Mesenchymal stem cell (in vitro differentiated cells and primary cell): ENCODE results near the gene KCNH6.
A peak's percentile ranks its signal among the peaks of the same experiment; 100 is the strongest.

Experiments used
- DNase-seq: peaks from one replicate; pipeline ENCODE4 v3.0.0-alpha.2; 2013
- H2AFZ ChIP-seq: one replicate; pipeline ENCODE4 v1.6.1; 2013; ENCODE audit warnings: low read depth, mild to moderate bottlenecking, control low read depth, inconsistent platforms, low read length, moderate library complexity
- H2AK5ac ChIP-seq: 2 replicates; pipeline ENCODE4 v1.6.1; 2013; ENCODE audit warnings: low read length, moderate library complexity, mild to moderate bottlenecking, inconsistent platforms; ENCODE audit not compliant: severe bottlenecking
- H2BK120ac ChIP-seq: one replicate; pipeline ENCODE4 v1.6.1; 2013; ENCODE audit warnings: low read depth, mild to moderate bottlenecking, inconsistent platforms, low read length, moderate library complexity
- H2BK12ac ChIP-seq, 2 experiments: one replicate each; pipeline ENCODE4 v1.6.1; 2013; ENCODE audit warnings: inconsistent platforms in 2 of 2, low read length in 2 of 2, mild to moderate bottlenecking in 2 of 2, moderate library complexity in 2 of 2, control low read depth in 1 of 2
- H2BK15ac ChIP-seq: one replicate; pipeline ENCODE4 v1.6.1; 2013; ENCODE audit warnings: mild to moderate bottlenecking, low read depth, inconsistent platforms; ENCODE audit not compliant: poor library complexity, severe bottlenecking
- H2BK5ac ChIP-seq: 2 replicates; pipeline ENCODE4 v1.6.1; 2013; ENCODE audit warnings: low read depth, mild to moderate bottlenecking, low read length, control low read depth, inconsistent platforms; ENCODE audit not compliant: poor library complexity, severe bottlenecking
- H3K14ac ChIP-seq, 2 experiments: one replicate each; pipeline ENCODE4 v1.6.1; 2013; ENCODE audit warnings: inconsistent platforms in 2 of 2, low read length in 2 of 2, control low read depth in 1 of 2, mild to moderate bottlenecking in 1 of 2, moderate library complexity in 1 of 2
- H3K18ac ChIP-seq, 2 experiments: one replicate each; pipeline ENCODE4 v1.6.1; 2013; ENCODE audit warnings: inconsistent platforms in 2 of 2, low read length in 2 of 2, control low read depth in 1 of 2, low read depth in 1 of 2, mild to moderate bottlenecking in 1 of 2
- H3K23ac ChIP-seq, 2 experiments: one replicate each; pipeline ENCODE4 v1.6.1; 2013; ENCODE audit warnings: inconsistent platforms in 2 of 2, low read length in 2 of 2, mild to moderate bottlenecking in 2 of 2, moderate library complexity in 2 of 2, control low read depth in 1 of 2
- H3K27ac ChIP-seq: 2 replicates; pipeline ENCODE4 v1.5.1; 2013; ENCODE audit warnings: mild to moderate bottlenecking, moderate library complexity, low read length, control low read depth, inconsistent platforms; ENCODE audit not compliant: poor library complexity, severe bottlenecking
- H3K27me3 ChIP-seq, 2 experiments: 2 replicates each; pipeline versions ENCODE4 v1.6.1 to v1.7.0; 2013; ENCODE audit warnings: low read length in 2 of 2, mild to moderate bottlenecking in 2 of 2, moderate library complexity in 2 of 2, control low read depth in 1 of 2, inconsistent platforms in 1 of 2; ENCODE audit not compliant: control insufficient read depth in 1 of 2, insufficient read depth in 1 of 2
- H3K36me3 ChIP-seq, 2 experiments: 2 replicates each; pipeline versions ENCODE4 v1.6.1 to v1.7.0; 2013; ENCODE audit warnings: low read length in 2 of 2, control low read depth in 1 of 2, inconsistent platforms in 1 of 2, low read depth in 1 of 2, mild to moderate bottlenecking in 1 of 2; ENCODE audit not compliant: insufficient read depth in 2 of 2, control insufficient read depth in 1 of 2
- H3K4ac ChIP-seq, 2 experiments: one replicate each; pipeline ENCODE4 v1.6.1; 2013; ENCODE audit warnings: inconsistent platforms in 2 of 2, low read length in 2 of 2, mild to moderate bottlenecking in 2 of 2, moderate library complexity in 2 of 2, control low read depth in 1 of 2, low read depth in 1 of 2
- H3K4me1 ChIP-seq: 2 replicates; pipeline ENCODE4 v1.6.1; 2013; ENCODE audit warnings: low read depth, low read length, control low read depth; ENCODE audit not compliant: control insufficient read depth, insufficient read depth
- H3K4me2 ChIP-seq: 2 replicates; pipeline ENCODE4 v1.6.1; 2013; ENCODE audit warnings: low read length, mild to moderate bottlenecking, inconsistent platforms; ENCODE audit not compliant: poor library complexity, severe bottlenecking
- H3K4me3 ChIP-seq, 2 experiments: 2 replicates each; pipeline versions ENCODE4 v1.5.1 to v1.7.0; 2013; ENCODE audit warnings: low read length in 2 of 2, mild to moderate bottlenecking in 2 of 2, control low read depth in 1 of 2, low read depth in 1 of 2; ENCODE audit not compliant: insufficient read depth in 1 of 2
- H3K79me1 ChIP-seq: replicated peaks from 2 replicates; pipeline ENCODE4 v1.6.1; 2013; ENCODE audit warnings: mild to moderate bottlenecking, control low read depth, low read length, inconsistent platforms; ENCODE audit not compliant: poor library complexity, severe bottlenecking
- H3K9ac ChIP-seq: 2 replicates; pipeline ENCODE4 v1.7.0; 2013; ENCODE audit warnings: mild to moderate bottlenecking, low read length, moderate library complexity
- H3K9me3 ChIP-seq: 2 replicates; pipeline ENCODE4 v1.7.0; 2013; ENCODE audit warnings: mild to moderate bottlenecking, low read length; ENCODE audit not compliant: control insufficient read depth
- H4K8ac ChIP-seq: one replicate; pipeline ENCODE4 v1.6.1; 2013; ENCODE audit warnings: inconsistent platforms, mild to moderate bottlenecking, low read length, moderate library complexity
- H4K91ac ChIP-seq: one replicate; pipeline ENCODE4 v1.6.1; 2013; ENCODE audit warnings: mild to moderate bottlenecking, low read length, inconsistent platforms
- WGBS: methylation state at CpG from one replicate; pipeline ENCODE4 v1.1.7; 2013; ENCODE audit warnings: mixed read lengths; 5-methylcytosine and 5-hydroxymethylcytosine counted together

KCNH6 gene

GRCh38 chr17:63477480-63478440 lies 45.4 kb upstream of the KCNH6 start:
- Histone ChIP-seq H3K36me3 (peaks cover 0 to 31% of the 10 kb centered on the region in 2 experiments), H3K23ac (peak overlapping the region in 1 of 2 experiments; percentile 23), H3K4me3 (peak overlapping the region; percentile 49 to 84), H2BK12ac (no peak overlapping the region), H3K27ac (no peak overlapping the region), H4K91ac (peak overlapping the region; percentile 29), H2BK15ac (peak overlapping the region; percentile 35), H3K14ac (peak overlapping the region in 1 of 2 experiments; percentile 31), H2AFZ (no peak overlapping the region), H2BK120ac (no peak overlapping the region), H3K4me2 (peak overlapping the region; percentile 92), H3K27me3 (peaks cover 0 to 46% of the 10 kb centered on the region in 2 experiments), H2BK5ac (no peak overlapping the region), H4K8ac (no peak overlapping the region), H3K9me3 (no peaks in the 10 kb centered on the region), H2AK5ac (no peak overlapping the region), H3K79me1 (no peaks in the 10 kb centered on the region), H3K4me1 (peaks cover 37% of the 10 kb centered on the region), H3K4ac (no peak overlapping the region), H3K18ac (peak overlapping the region in 1 of 2 experiments; percentile 58), H3K9ac (peak overlapping the region; percentile 68)
- 19% methylated on average over 39 of the region's 44 CpGs for WGBS
- peak; percentile 22 for DNase-seq

- Histone ChIP-seq H3K4me3 (peak overlapping the region in 1 of 2 experiments; percentile 84), H2AFZ (no peak overlapping the region), H3K4me2 (no peak overlapping the region), H2BK15ac (no peak overlapping the region), H3K9me3 (no peaks in the 10 kb centered on the region), H3K14ac (no peak overlapping the region), H3K23ac (no peak overlapping the region), H3K4ac (no peak overlapping the region), H3K79me1 (no peaks in the 10 kb centered on the region), H2BK120ac (no peak overlapping the region), H2AK5ac (no peak overlapping the region), H3K18ac (no peak overlapping the region), H3K27me3 (peaks cover 0 to 46% of the 10 kb centered on the region in 2 experiments), H2BK12ac (no peak overlapping the region), H4K8ac (no peak overlapping the region), H3K36me3 (peaks cover 0 to 41% of the 10 kb centered on the region in 2 experiments), H3K9ac (peak overlapping the region; percentile 68), H3K27ac (no peak overlapping the region), H4K91ac (no peak overlapping the region), H2BK5ac (no peak overlapping the region), H3K4me1 (peaks cover 37% of the 10 kb centered on the region)
- peak; percentile 90 for DNase-seq
- 48% methylated on average over 16 of the region's 16 CpGs for WGBS
Measured at GRCh38 chr17:63478814-63479494, 44.2 kb upstream of the KCNH6 start.

- H3K27ac ChIP-seq, result no peak overlapping the region
- H3K4me3 ChIP-seq, result no peak overlapping the region
- H3K4me1 ChIP-seq, result peaks cover 37% of the 10 kb centered on the region
- no peak overlapping the region for H3K4ac ChIP-seq
- no peak overlapping the region for H4K91ac ChIP-seq
- no peak overlapping the region for H2BK15ac ChIP-seq
- H2AFZ ChIP-seq, result no peak overlapping the region
- H2BK12ac ChIP-seq, result peak overlapping the region in 1 of 2 experiments; percentile 17
- peaks cover 0 to 48% of the 10 kb centered on the region in 2 experiments for H3K36me3 ChIP-seq
- peak overlapping the region; percentile 51 for H3K9ac ChIP-seq
- H4K8ac ChIP-seq, result no peak overlapping the region
- no peak overlapping the region for H3K23ac ChIP-seq
- peaks cover 0 to 46% of the 10 kb centered on the region in 2 experiments for H3K27me3 ChIP-seq
- no peak overlapping the region for H3K18ac ChIP-seq
- no peak overlapping the region for H3K4me2 ChIP-seq
- H3K79me1 ChIP-seq, result no peaks in the 10 kb centered on the region
- 91% methylated on average over 17 of the region's 17 CpGs for WGBS
- no peaks in the 10 kb centered on the region for H3K9me3 ChIP-seq
- H2AK5ac ChIP-seq, result no peak overlapping the region
- no peak overlapping the region for H2BK5ac ChIP-seq
- peak; percentile 16 for DNase-seq
- H2BK120ac ChIP-seq, result no peak overlapping the region
- peak overlapping the region in 1 of 2 experiments; percentile 28 for H3K14ac ChIP-seq
Measured at GRCh38 chr17:63479495-63480184, 43.5 kb upstream of the KCNH6 start.
